ENCODE results near the gene APOL1.

GRCh38 chr22:36288571-36289405, 35.9 kb downstream of the APOL1 start:
- TF ChIP-seq POLR2A (IDR thresholded peaks at IDR 0.05; ENCODE audit: borderline replicate concordance, extremely low read depth, insufficient read depth, insufficient read length) (no peak), POLR2AphosphoS5 (IDR thresholded peaks at IDR 0.05; ENCODE audit: low read depth, low read length) (no peak), SP1 (IDR thresholded peaks at IDR 0.05; ENCODE audit: low read depth) (no peak), ZFX (IDR thresholded peaks at IDR 0.05) (no peak), CBX3 (IDR thresholded peaks at IDR 0.05; ENCODE audit: low read depth) (no peak)
- TF ChIP-seq, protein P1, sequence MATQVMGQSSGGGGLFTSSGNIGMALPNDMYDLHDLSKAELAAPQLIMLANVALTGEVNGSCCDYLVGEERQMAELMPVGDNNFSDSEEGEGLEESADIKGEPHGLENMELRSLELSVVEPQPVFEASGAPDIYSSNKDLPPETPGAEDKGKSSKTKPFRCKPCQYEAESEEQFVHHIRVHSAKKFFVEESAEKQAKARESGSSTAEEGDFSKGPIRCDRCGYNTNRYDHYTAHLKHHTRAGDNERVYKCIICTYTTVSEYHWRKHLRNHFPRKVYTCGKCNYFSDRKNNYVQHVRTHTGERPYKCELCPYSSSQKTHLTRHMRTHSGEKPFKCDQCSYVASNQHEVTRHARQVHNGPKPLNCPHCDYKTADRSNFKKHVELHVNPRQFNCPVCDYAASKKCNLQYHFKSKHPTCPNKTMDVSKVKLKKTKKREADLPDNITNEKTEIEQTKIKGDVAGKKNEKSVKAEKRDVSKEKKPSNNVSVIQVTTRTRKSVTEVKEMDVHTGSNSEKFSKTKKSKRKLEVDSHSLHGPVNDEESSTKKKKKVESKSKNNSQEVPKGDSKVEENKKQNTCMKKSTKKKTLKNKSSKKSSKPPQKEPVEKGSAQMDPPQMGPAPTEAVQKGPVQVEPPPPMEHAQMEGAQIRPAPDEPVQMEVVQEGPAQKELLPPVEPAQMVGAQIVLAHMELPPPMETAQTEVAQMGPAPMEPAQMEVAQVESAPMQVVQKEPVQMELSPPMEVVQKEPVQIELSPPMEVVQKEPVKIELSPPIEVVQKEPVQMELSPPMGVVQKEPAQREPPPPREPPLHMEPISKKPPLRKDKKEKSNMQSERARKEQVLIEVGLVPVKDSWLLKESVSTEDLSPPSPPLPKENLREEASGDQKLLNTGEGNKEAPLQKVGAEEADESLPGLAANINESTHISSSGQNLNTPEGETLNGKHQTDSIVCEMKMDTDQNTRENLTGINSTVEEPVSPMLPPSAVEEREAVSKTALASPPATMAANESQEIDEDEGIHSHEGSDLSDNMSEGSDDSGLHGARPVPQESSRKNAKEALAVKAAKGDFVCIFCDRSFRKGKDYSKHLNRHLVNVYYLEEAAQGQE (IDR thresholded peaks at IDR 0.05; ENCODE audit: low read depth), result no peak
- TF ChIP-seq, protein P2, sequence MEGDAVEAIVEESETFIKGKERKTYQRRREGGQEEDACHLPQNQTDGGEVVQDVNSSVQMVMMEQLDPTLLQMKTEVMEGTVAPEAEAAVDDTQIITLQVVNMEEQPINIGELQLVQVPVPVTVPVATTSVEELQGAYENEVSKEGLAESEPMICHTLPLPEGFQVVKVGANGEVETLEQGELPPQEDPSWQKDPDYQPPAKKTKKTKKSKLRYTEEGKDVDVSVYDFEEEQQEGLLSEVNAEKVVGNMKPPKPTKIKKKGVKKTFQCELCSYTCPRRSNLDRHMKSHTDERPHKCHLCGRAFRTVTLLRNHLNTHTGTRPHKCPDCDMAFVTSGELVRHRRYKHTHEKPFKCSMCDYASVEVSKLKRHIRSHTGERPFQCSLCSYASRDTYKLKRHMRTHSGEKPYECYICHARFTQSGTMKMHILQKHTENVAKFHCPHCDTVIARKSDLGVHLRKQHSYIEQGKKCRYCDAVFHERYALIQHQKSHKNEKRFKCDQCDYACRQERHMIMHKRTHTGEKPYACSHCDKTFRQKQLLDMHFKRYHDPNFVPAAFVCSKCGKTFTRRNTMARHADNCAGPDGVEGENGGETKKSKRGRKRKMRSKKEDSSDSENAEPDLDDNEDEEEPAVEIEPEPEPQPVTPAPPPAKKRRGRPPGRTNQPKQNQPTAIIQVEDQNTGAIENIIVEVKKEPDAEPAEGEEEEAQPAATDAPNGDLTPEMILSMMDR (IDR thresholded peaks at IDR 0.05 in 2 of 3, conservative IDR thresholded peaks at IDR 0.05 in 1 of 3; ENCODE audit: borderline replicate concordance in 1 of 3, insufficient read depth in 1 of 3, low read depth in 2 of 3, low read length in 2 of 3), result no peak

Measured in HCT116 (cell line).